SIG-M5 treated with dmso at 0.1 percent for 504 hours (cell line): ENCODE results near the gene PA2G4.
"Not testable (repeated sequence)": the region's sequence is repeated elsewhere in the genome, so short reads cannot be mapped to it uniquely, and the experiment has no call there.

ENCODE experiments used
- DNase-seq: peaks from one replicate; lab custom pipeline; 2025; ENCODE audit not compliant: unreplicated experiment; lab: John Stamatoyannopoulos, UW

The PA2G4 gene

GRCh38 chr12:56152132-56152755 lies 47.9 kb downstream of the PA2G4 start, which contains the start of gene MYL6B:
MYL6B (plus strand) TSS chr12:56152587; CDS start chr12:56153919, 1,332 bp downstream.
- DNase-seq: peak; percentile 96

DNA sequence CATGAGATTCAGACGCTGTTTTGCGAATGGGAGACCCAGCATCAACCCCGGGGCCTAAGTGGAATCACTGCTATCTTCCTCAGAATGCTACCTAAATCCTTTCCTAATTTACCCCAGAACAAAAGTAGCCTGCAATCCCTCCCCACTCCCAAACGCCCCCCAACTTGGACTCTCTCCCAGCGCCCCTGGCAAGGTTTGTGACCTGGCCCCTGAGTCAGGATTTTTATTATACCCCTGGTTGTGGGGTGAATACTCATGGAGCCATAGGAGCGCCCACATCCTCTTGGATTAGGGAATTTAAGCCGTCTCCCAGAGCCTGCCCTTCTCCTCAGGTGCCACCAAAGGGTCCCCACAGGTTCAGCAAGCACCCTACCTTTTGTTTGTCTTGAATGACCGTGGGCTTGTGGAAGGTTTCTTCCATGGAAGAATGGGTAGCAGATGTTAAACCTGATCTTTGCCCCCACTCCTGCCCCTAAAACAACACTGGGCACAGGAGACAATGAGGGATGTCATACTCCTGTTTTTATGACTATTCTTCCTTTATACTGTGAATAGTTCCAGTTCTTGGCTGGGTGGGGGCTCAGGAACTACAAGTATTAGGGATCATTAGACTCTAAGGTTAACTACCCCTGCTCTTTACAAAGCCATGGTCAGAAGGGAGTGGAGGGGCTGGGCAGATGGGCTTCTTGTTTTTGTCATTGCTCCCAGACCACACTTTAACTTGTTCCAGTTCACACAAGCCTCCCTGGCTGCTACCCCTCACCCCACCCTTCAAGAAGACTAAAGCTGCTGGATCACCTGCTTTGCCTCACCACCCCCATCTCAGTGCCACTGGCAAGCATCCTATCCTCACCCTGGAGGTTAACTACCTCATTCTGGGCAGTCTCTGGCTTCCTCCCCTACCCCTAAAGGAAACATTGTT lies 48.7 kb downstream of the PA2G4 start:
- DNase-seq: no peak

GRCh38 chr12:56153678-56154065 lies 49.3 kb downstream of the PA2G4 start:
- no peak for DNase-seq

DNA sequence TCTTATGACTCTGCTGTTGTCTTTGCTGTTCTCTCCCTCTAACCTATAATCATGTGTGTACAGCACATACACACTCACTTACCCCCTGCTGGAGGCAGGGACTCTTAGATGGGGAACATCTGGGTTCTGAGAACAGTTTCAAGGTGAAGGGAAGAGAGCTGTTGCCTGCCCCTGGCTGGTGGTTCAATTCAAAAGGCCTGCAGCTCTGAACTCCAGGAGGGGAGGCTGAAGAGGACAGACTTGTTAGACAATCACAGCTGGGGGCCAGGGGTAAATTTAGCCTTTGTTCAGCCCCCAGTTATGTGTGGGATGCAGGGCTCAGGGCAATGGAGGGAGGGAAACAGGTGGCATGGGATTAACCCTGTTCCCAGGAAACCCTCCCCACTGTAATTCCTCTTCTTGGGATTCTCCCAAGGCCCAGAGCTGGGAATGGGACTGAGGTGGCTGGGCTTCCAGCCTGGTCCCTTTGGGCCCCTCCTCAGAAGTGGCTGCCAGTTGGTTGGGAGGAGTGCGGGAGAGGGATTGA lies 50.0 kb downstream of the PA2G4 start:
- no peak for DNase-seq

- DNase-seq: no peak
These were observed 50.5 kb downstream of the PA2G4 start for GRCh38 chr12:56154818-56155217.

DNA sequence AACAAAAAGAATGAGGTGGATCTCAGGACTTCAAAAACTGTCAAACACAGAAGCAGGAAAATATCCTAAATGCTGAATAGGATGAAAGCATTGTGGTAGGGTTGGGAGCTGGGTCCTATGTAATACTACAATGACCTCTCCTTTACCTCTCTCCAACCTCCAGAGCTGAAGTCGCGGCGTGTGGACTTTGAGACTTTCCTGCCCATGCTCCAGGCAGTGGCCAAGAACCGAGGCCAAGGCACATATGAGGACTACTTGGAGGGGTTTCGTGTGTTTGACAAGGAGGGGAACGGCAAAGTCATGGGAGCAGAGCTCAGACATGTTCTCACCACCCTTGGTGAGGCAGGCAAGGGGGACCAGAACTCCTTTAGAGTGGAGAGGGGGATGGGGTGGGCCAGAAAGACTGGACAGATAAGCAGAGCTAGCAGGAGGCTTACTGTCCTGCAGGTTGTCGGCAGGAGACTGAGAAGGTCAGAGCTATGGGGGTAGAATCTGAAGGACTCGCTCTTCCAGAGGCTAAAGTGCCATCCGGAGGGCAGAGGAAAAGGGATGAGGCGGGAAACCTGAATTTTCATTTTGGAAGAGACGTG lies 51.0 kb downstream of the PA2G4 start:
- DNase-seq: no peak

DNA sequence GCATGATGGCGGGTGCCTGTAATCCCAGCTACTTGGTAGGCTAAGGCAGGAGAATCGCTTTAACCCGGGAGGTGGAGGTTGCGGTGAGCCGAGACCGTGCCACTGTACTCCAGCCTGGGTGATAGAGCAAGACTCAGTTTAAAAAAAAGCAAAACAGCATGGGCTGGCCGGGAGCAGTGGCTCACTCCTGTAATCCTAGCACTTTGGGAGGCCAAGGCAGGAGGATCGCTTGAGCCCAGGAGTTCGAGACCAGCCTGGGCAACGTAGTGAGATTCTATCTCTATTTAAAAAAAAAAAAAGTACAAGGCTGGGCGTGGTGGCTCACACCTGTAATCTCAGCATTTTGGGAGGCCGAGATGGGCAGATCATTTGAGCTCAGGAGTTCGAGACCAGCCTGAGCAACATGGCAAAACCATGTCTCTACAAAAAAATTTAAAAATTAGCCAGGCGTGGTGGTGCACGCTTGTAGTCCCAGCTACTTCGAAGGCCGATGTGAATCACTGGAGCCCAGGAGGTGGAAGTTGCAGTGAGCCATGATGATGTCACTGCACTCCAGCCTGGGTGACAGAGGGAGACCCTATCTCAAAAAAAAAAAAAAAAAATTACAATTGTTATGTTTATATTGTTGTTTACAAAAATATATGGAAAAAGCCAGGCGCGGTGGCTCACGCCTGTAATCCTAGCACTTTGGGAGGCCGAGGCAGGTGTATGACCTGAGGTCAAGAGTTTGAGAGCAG lies 52.3 kb downstream of the PA2G4 start:
- not testable (repeated sequence) for DNase-seq

- DNase-seq: peak; percentile 97
These were observed 53.1 kb downstream of the PA2G4 start for GRCh38 chr12:56157201-56158028.

DNA sequence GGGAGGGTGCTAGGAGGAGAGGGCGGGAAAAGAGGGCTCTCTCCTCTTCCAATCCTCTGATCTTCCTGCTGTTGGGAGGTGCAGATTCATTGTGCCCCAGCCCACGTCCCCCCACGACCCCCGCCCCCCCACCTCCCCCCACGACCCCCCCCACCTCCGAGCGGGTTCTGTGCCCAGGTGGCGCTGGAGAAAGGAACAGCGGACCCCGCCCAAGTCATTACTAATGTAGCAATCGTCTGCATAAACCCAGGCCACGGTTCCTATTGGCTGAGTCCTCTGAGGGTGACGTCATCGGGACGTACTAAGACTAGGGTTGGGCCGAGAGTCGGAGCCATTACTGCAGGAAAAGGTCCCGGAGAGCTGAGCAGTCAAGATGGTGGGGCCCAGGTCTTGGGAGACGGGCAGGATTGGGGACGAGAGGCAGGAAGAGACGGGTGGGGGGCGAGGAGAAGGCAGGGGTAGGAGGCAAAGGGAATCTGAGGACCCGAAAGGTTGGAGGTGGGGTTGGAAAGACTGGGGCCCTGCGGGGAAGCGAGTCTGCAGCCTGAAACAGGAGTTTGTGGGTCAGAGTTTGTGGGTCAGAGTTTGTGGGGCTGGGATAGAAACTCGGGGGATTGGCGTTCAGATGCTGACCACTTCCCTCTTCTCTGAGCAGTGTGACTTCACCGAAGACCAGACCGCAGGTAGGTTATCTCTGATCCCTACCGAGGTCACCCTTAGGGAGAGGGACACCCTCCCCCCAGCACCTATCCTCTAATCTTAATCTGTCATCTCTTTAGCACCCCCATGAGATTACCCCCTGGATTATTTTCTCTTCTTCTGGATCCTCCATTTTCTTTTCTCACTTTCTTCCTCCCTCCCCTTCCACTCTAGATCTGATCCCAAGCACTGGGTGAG lies 53.9 kb downstream of the PA2G4 start, which contains the start of gene MYL6:
Gene MYL6 (plus strand): TSS at position 331 of the 897 bp plus-strand sequence. CDS start 43 bp downstream, at position 374.
- peak; percentile 99 for DNase-seq

GRCh38 chr12:56158926-56159461 lies 54.6 kb downstream of the PA2G4 start:
- DNase-seq: peak; percentile 89

DNA sequence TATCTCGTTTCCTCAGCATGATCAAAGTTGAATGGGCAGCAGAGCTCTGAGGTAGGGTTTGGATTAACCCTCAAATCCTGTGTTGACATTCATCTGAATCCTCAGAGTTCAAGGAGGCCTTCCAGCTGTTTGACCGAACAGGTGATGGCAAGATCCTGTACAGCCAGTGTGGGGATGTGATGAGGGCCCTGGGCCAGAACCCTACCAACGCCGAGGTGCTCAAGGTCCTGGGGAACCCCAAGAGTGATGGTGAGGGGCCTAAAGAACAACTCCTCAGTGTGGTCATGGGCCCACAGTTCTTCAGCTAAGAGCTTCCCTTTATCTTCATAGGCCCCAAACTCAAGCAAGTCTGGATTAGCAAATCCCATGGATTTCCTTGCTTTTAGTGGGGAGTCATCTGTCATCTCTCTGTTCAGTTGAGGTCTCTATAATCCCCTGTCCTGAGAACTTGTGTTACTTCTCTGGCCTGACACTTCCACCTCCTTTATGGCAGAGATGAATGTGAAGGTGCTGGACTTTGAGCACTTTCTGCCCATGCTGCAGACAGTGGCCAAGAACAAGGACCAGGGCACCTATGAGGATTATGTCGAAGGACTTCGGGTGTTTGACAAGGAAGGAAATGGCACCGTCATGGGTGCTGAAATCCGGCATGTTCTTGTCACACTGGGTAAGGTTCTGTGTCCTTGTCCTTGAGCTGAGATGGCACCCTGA lies 55.3 kb downstream of the PA2G4 start:
- DNase-seq: no peak

- DNase-seq: no peak
These were observed 55.9 kb downstream of the PA2G4 start for GRCh38 chr12:56160193-56160763.

- no peak for DNase-seq
These were observed 56.7 kb downstream of the PA2G4 start for GRCh38 chr12:56160894-56161689.

- DNase-seq: no peak
These were observed 57.5 kb downstream of the PA2G4 start for GRCh38 chr12:56161690-56162351.

DNA sequence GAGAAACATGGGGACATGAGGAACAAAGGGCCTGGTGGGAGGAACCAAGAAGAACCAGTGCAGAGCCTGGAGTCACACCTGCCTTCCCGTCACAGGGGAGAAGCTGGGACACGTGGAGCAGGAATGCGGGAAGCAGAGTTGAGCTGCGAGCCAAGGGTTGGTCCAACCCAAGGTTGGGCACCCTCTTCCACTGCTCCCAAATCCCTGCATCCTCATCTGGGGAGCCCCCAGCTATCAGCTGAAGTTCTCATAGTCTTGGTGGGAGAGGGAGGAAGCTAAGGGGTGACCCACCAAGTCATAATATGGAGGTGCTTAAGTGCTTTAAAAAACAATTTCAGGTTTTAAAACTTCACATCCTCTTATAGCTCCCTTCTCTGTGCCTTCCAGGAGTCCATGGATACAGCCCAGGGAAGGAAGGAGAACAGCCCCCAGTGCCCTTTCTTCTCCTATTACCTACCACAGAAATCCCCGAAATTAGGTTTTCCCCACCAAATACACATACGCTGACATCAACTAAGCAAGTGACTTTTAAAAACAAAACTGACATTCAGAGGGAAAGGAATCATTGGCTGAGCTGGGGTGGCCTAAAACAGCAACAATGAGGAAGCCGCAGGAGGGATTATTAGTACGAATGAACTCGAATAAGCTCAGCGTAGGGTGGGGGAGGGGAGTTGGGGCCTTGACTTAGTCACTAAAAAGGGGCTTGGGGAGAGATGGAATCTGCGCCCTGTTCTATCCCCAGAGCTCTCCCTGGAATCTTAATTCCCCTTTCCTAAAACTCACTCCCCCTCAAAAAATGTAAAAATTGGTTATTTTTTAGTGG lies 58.3 kb downstream of the PA2G4 start:
- no peak for DNase-seq
